GM19043 (cell line): Measurements from ENCODE around the gene SLC25A6.
"Not testable (repeated sequence)": the region's sequence is repeated elsewhere in the genome, so short reads cannot be mapped to it uniquely, and the experiment has no call there.

Experiments
- ATAC-seq: cut with Tn5 transposase; IDR thresholded peaks from one replicate; pipeline ENCODE4 v1.9.1; 2021; ENCODE audit warnings: low read depth; ENCODE audit not compliant: unreplicated experiment

SLC25A6 gene

DNA sequence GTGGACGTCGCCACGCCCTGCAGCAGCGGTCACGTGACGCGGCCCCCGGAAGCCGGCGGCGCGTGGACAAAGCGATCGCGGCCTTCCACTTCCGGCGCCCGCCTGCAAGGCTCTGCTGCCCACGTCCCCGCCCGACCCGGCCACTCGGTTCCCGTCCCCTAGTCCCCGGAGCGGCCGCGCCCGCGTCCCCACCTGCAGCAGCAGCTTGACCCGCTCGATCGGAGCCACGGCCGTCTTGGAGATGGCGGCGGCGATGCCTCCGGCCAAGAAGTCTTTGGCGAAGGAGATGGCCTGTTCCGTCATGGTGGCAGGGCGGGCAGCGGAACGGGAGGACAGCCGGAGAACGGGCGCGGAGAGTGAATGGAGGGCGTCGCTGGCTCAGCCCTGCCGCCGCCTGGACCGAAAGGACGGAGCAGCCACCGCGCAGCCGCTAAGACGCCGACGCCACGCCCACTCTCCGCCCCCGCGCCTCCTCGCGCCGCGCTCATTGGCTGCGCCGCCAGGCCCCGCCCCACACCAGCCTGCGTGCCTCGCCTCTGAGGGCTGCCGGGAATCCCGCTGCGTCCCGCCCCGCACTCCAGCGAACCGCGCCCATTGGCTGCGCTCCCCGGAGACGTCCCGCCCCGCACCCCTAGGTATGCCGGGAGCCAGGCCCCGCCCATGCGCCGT is at the start of gene SLC25A6:
Gene SLC25A6 (minus strand): TSS at position 407 of the 669 bp plus-strand sequence. CDS start 104 bp downstream, at position 303.
- ATAC-seq = peak; percentile 97

DNA sequence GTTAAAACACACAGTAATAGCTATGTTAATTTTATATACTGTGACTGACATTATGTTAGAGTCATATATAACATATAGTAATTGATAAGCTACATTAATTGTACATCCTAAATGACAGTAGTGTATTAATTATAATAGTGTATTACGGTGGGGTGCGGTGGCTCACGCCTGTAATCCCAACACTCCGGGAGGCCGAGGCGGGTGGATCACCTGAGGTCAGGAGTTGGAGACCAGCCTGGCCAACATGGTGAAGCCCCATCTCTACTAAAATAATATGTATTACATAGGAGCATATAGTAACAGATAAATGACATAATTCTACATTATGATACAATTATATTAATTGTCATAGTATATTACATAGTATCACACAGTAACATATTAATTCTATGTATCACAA is 48.6 kb upstream of the SLC25A6 start:
- ATAC-seq = no peak

DNA sequence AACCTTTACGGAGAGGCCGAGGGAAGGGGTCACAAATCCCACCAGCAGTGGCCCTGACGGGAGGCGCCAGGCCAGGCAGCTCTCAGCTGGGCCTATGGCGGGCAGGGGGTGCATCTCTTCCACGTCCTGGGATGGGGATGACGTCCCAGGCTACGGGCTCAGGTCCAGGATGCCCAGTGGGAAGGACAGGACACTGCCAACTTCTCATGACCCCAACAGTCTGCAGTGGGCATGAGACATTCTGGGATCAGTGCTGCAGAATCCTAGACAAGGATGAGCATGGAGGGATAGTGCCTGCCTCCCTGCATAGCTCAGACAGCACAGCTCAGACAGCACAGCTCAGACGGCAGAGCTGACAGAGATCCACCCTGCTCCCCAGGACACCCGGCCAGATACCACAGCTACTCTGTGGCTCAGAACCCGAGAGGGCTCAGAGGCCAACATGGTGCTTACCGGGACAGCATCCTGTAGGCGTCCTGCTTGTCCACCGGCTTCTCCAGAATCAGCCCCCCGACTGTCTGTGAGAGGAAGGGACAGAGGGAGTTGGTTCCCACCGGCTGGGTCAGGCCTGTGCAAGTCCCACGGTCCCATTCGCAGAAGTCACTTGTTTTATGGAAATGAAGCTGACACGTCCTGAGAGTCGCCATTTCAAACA is 43.5 kb upstream of the SLC25A6 start:
- no peak for ATAC-seq

DNA sequence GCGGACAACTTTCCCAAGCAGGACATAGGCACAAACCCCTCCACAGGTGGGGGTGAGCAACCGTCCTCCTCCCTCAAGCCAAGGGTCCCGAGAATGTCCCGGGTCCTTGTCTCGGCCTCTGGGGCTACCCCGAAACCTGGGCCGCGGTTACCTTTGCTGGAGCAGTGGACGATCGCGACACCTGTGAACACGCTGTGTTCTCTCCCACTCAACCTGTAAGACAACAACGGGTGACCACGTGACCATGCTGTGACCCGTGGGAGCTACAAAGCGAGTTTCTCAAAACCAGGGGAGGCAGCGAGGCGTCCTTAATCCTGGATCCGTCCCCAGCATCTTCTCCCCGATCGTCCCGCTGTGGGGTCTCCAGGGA is 42.9 kb upstream of the SLC25A6 start:
- no peak for ATAC-seq

DNA sequence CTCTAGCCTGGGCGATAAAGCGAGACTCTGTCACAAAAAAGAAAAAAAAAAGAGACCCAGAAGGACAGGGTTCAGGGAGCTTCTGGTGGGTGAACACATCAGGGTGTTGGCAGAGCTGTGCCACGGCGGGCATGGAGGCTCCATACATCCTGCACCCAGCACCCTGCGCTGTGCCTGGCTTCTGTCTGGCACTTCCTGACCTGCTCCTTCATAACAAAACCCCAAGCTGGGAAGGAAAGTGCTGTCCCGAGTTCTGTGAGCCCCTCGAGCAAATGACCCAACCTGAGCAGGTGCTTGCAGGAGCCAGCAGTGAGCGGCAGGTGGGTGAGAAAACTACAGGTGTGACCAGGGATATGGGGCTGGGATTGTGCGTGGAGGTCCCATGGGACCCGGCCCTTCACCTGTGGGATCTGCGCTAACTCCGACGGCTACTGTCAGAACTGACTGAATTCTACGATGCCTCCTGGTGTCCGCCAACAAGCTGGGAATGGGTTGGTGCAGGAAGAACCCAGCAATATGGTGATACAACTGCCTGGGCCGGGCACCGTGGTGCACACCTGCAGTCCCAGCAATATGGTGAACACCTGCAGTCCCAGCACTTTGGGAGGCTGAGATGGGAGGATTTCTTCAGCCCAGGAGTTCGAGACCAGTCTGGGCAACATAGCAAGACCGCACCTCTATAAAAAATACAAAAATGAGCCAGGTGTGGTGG is 41.9 kb upstream of the SLC25A6 start:
- no peak for ATAC-seq

DNA sequence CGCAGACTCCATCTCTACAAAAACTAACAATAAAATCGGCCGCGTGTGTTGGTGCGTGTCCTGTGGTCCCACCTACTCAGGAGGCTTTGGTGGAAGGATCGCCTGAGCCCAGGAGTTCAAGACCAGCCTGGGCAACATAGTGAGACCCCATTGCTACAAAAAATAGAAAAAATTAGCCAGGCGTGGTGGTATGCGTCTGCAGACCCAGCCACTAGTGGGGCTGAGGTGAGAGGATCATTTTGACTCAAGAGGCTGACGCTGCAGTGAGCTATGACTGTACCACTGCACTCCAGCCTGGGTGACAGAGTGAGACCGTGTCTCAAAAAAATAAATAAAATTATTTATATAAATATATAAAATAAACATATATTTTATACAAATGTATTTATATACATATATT is 38.5 kb upstream of the SLC25A6 start:
- no peak for ATAC-seq

DNA sequence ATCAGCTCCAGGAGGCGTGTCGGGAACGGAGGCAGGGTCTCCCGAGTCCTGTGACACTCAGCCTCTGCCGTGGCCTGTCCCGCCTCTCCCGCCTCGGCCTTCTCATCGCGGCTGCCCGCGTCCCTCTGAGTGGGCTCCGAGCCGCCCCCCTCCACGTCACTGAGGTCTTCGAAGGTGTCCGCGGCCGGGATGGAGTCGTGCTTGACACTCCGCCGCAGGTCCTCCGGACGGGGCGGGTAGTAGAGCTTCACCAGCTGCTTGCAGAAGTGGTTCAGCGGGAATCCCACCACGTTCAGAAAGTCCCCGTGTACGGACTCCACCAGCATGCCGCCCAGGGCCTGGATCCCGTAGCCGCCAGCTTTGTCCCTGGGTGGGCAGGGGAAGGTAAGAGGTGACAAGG is 35.8 kb upstream of the SLC25A6 start:
- ATAC-seq = no peak

DNA sequence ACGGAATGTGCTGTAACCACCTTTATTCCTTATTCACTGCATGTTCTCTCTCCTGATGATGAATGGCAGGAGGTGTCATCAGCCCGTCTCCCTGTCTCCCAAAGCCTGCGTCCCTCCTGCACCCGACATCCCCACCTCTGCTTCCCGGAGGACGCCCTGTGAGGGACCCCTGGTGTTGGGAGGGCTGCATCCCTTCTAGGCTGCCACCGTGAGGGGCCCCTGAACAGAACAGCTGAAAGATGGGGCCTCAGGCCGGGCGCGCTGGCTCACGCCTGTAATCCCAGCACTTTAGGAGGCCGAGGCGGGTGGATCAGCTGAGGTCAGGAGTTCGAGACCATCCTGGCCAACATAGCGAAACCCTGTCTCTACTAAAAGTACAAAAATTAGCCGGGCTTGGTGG is 34.4 kb upstream of the SLC25A6 start:
- not testable (repeated sequence) for ATAC-seq

DNA sequence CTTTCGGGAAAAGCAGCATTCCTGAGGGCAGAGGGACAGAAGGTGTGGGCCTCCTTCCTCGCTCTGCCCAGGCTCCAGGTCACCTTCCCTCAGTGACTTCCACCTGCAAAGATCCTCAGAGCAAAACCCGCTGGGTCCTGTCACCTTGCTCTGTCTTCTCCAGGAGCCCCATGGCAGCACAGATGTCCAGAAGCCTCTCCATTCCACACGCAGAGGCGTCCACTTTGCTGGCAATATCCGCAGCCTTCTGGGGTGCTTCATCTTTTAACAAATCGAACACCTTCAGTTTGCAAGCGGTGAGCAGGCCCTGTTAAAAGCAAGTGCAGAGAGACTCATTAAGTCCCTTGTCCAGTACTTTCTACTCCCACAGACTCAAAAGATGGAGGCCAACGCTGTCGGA is 33.5 kb upstream of the SLC25A6 start:
- ATAC-seq = no peak

DNA sequence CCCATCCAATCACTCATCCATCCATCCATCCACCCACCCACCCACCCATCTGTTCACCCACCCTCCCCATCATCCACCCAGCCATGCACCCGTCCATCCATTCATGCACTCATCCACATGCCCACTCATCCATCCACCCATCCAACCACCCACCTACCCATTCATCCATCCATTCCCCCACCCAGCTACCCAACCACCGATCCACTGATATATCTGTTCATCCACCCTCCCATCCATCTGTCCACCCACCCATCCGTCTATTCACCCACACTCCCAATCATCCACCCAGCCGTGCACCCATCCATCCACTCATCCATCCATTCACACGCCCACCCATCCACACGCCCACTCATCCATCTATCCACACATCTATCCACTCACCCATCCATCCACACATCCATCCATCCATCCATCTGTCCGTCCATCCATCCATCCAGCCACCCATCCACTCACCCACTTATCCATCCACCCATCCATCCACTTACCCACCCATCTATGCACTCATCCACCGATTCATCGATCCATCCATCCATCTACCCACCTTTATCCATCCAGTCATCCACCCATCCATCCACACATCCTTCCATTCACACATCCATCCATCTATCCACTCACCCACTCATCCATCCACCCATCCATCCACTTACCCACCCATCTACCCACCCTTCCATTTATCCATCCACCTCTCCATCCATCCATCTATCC is 32.4 kb upstream of the SLC25A6 start:
- ATAC-seq = no peak

DNA sequence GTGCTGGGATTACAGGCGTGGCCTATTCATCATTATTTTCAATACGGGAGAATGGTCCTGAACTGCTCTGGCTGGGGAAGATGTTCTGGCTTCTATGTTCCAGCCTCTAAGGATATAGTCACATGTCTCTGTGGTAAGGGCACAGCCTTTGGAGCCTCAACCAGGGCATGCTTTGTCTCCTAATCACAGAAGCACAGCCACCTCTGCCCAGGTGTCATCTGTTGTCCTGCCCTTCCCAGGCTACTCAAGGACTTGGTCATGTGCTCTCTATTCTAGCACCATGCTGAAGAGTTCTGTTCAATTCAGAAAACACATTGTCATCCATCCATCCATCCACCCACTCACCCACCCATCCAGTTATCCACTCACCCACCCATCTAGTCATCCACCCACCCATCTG is 31.3 kb upstream of the SLC25A6 start:
- no peak for ATAC-seq

DNA sequence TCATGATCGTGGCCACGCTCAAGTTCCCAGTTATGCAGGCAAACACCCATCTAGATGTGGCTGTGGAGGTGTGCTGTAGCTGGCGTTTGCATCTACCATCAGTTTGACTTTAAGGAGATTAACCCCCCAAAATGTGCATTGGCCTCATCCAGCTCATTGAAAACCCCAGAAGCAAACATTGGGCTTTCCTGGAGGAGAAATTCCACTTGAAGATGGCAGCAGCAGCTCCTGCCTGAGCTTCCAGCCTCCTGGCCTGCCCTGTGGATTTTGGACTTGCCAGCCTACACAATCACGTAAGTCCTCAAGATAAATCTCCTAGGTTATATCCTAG is 30.2 kb upstream of the SLC25A6 start:
- no peak for ATAC-seq

DNA sequence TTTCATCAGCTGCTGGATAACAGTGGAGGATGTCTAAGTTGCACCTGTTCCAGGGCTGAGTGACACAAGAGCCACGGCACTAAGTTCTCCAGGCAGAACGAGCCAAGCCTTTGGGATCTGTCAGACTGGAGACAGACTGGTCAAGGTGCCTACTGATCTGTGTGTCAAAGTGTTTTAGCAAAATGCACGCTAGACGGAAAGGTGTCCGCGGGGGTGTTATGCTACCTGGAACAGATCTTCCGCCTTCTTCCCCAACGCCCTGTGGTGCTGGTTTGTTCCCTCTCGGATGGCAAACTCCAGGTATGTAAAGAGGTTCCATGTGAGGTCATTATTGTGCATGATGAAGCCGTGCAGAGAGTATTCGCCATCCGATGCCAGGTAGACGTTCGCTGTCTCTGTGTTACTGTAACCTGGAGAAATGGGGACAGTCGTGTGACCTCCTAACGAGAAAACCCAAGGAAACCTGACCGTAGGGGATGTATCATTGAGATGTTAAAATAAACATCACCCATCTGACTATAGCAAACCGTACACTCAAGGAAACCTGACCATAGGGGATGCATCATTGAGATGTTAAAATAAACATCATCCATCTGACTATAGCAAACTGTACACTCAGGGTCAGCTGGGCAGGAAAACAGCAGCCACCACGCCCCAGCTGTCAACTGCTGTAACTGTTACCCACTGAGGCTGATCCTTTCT is 29.7 kb upstream of the SLC25A6 start:
- ATAC-seq = no peak

DNA sequence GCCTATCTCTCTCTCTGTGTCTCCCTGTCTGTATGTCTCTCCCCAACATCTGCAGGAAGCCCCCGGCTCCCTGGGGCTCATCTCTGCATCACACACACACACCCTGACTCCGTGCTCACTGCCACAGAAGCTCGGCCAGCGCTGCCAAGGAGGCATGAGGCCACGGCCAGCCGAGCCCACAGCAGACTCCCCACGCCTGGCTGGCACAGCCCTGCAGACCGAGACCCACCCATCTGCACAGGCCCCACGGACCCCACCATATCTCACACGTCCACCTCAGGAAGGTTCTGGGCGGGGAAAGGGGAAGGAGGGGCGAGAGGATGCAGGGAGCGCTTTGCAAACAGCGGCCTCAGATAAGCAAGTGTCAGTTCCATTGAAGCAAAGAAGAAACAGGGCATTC is 28.5 kb upstream of the SLC25A6 start:
- ATAC-seq = no peak

DNA sequence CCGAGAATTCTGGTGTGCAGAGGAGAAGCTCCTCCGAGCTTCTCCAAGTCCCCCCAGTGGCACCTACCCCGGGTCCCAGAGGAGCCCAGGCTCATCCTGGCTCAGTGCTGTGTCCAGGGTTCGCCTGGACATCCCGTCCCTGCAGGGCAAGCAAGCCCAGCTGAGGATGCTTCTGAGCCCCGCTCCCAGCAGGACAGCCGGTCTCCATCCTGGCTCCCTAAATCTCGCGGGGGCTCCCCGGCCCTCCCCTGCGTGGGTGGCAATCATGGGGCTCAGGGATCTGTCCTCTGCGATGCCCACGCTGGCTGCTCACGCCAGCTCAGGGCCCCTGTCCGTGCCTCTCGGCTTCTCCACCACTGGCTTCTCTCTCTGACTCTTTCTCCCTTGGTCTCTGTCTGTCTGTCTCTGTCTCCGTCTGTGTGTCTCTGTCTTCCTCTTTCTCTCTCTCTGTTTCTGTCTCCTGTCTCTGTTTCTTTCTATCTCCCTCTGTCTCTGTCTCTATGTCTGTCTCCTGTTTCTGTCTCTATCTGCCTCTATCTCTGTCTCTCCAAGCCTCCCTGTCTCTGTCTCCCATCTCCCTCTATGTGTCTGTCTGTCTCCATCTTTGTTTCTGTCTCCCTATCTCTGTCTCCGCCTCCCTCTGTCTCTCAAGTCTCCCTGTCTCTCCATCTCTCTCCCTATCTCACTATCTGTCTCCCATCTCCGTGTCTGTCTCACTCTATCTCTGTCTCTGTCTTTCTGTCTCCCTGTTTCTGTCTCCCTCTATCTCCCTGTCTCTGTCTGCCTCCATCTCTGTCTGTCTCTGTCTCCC is 27.8 kb upstream of the SLC25A6 start:
- no peak for ATAC-seq

DNA sequence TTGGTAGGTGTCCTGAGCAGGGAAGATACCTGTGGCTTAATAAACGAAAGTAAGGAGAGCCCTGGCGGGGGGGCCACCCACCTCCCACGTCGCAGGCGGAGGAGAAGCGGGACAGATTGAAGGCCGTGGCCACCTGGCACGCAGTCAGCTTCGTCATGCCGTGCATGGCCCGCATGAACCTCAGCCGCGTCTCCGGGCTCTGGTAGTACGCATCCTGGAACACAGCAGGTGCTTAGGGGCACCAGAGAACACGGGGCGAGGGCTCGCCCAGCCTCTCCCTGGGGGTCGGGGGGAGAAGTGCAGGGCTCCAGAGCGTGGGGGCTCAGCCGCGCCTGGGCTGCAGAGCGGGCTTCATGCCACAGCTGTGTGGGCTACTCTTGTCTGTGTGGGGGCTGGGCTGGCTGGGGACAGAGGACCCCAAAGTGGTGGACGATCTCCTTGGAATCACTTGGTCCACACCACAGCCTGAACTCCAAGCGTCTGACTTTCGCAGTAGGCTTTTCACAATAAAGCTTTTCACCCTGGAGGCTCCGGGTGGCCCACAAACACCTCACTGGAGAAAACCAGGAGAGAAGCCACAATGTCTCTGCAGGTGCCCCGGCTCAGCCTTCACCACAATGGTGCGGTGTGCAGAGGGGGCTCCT is 27.1 kb upstream of the SLC25A6 start:
- no peak for ATAC-seq

DNA sequence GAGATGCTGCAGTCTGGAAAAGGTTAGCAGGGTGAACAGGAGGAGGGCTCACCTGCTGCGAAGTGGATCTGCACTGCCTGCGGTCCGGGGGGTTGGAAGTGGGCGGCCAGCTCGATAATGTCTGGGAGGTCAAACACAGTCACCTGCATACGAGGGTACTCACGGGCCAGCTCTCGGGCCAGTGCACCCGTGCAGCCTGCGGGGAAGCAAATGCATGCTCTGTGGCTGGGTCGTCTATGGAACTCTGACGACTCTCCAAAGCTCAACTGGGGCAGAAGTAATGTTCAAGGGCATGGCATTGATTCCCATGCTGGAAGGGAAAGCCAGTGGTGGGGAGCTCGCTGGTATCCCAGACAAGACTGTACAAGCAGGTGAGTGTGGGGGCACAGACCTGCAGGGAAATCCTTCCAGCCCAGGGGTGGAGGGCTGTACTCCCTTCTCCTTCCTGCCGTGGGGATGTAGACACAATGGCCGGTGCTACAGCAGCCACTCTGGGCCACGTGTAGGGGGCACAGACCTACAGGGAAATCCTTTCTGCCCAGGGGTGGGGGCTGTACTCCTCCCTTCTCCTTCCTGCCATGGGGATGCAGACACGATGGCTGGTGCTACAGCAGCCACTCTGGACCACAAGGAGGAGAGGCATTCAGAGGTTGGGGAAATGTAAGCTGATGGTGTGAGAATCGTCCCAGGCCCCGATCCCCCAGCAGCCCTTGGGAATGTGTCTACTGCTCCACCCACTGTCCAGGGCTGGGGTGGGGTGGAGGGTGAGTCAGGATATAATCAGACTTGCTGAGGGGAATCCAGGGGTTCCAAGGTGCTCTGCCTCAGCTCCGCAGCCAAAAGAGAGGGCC is 26.2 kb upstream of the SLC25A6 start:
- ATAC-seq = no peak

DNA sequence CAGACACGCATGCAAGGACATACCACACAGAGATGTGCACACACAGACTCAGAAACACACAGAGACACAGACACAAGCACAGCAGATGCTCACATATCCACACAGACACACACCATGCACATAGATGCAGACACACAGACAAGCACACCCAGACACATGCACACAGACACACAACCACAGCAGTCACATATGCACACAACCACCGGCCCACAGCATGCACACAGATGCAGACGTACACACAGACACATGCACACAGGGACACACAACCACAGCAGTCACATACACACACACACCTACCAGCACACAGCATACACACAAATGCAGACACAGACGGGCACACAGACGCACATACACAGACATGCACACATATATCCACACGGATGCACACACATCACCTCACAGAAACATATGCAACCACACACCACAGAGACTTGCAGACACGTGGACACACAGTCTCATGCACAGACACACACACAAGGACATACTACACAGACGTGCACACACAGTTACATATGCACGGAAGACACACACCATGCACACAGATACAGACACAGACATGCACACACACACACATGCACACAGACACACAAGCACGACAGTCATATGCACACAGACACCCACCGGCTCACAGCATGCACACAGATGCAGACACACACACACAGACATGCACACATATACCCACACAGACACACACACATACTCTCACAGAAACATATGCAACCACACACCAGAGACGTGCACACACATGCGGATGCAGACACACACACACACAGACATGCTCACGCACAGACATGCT is 25.2 kb upstream of the SLC25A6 start:
- ATAC-seq = no peak
